ENCODE results near the gene FFAR3. TPM values are rescaled to one million over a fixed set of nuclear protein-coding genes. Genes with fewer than 3 reads are reported as not detected.

FFAR3 gene
- total RNA-seq, 2 experiments from 2014 or later = 1.1 to 1.2 TPM

- Mint-ChIP-seq H3K36me3 (ENCODE audit: low read depth) (peaks cover 3% of the 10 kb centered on the region), H3K9me3 (peaks cover 3% of the 10 kb centered on the region), H3K4me3 (no peak overlapping the region), H3K27me3 (no peaks in the 10 kb centered on the region), H3K4me1 (ENCODE audit: low read depth) (no peaks in the 10 kb centered on the region), H3K27ac (no peak overlapping the region)
- DNase-seq = no peak
- POLR2A ChIA-PET = interaction anchor here (1.5 kb wide), 1 partner anchor 123 kb away, joined by 3 read pairs; no protein-coding TSS in a partner anchor
- intact Hi-C loops (cut with micrococcal nuclease) = no loop called here
- TF ChIP-seq CTCF (IDR thresholded peaks at IDR 0.05) = no peak
- ATAC-seq = no peak
- CTCF ChIA-PET = no interaction called here
These were observed 30.2 kb downstream of the FFAR3 start for GRCh38 chr19:35388277-35389054.

- Mint-ChIP-seq H3K36me3 (ENCODE audit: low read depth) (peaks cover 3% of the 10 kb centered on the region), H3K9me3 (peaks cover 3% of the 10 kb centered on the region), H3K4me1 (ENCODE audit: low read depth) (no peaks in the 10 kb centered on the region), H3K4me3 (no peak overlapping the region), H3K27me3 (no peaks in the 10 kb centered on the region), H3K27ac (no peak overlapping the region)
- CTCF ChIA-PET = no interaction called here
- ATAC-seq = no peak
- intact Hi-C loops (cut with micrococcal nuclease) = no loop called here
- no peak for TF ChIP-seq CTCF (IDR thresholded peaks at IDR 0.05)
- POLR2A ChIA-PET = interaction anchor here (1.5 kb wide), 1 partner anchor 124 kb away, joined by 3 read pairs; no protein-coding TSS in a partner anchor
- no peak for DNase-seq
These were observed 31.1 kb downstream of the FFAR3 start for GRCh38 chr19:35389192-35389861.

GRCh38 chr19:35392742-35393715, 34.8 kb downstream of the FFAR3 start:
- POLR2A ChIA-PET = no interaction called here
- H3K4me1 Mint-ChIP-seq (ENCODE audit: low read depth) = no peaks in the 10 kb centered on the region

GRCh38 chr19:35395382-35396199, 37.3 kb downstream of the FFAR3 start:
- no peaks in the 10 kb centered on the region for H3K4me1 Mint-ChIP-seq (ENCODE audit: low read depth)
- no peaks in the 10 kb centered on the region for H3K36me3 Mint-ChIP-seq (ENCODE audit: low read depth)
- DNase-seq (no peak), ATAC-seq (no peak)
- no peaks in the 10 kb centered on the region for H3K9me3 Mint-ChIP-seq
- no peak overlapping the region for H3K4me3 Mint-ChIP-seq
- intact Hi-C loops (cut with micrococcal nuclease) = no loop called here
- peaks cover 2% of the 10 kb centered on the region for H3K27me3 Mint-ChIP-seq
- no peak overlapping the region for H3K27ac Mint-ChIP-seq
- TF ChIP-seq CTCF (IDR thresholded peaks at IDR 0.05) = no peak
- POLR2A ChIA-PET = no interaction called here
- CTCF ChIA-PET = interaction anchor here (1.0 to 1.3 kb wide), 2 partner anchors 73 to 100 kb away, joined by 3 read pairs; no protein-coding TSS in a partner anchor

More at GRCh38 chr19:35392742-35393715, 34.8 kb downstream of the FFAR3 start:
- H3K36me3 Mint-ChIP-seq (ENCODE audit: low read depth) = no peaks in the 10 kb centered on the region
- no peaks in the 10 kb centered on the region for H3K9me3 Mint-ChIP-seq
- CTCF ChIA-PET = no interaction called here
- ATAC-seq (no peak), DNase-seq (no peak)
- H3K27ac Mint-ChIP-seq = no peak overlapping the region
- no peaks in the 10 kb centered on the region for H3K27me3 Mint-ChIP-seq
- intact Hi-C loops (cut with micrococcal nuclease) = no loop called here
- no peak overlapping the region for H3K4me3 Mint-ChIP-seq
- TF ChIP-seq CTCF (IDR thresholded peaks at IDR 0.05) = no peak
